Stimulated activated CD8-positive, alpha-beta memory T cell treated with anti-CD3 and anti-CD28 coated beads, Interleukin-12 subunit alpha, Interleukin-12 subunit beta, amount 100 ng/mL, for 4 hours (primary cell): ENCODE results near the gene IRS1.

Experiments used
- DNase-seq: peaks from one replicate; pipeline ENCODE4 v3.0.0-alpha.2; 2020; ENCODE audit warnings: low read depth

The IRS1 gene

GRCh38 chr2:226690461-226691024 is 109.1 kb downstream of the IRS1 start:
- no peak for DNase-seq

- DNase-seq, result no peak
These were observed 111.9 kb downstream of the IRS1 start for GRCh38 chr2:226687641-226688253.

- DNase-seq, result no peak
These were observed 115.1 kb downstream of the IRS1 start for GRCh38 chr2:226684563-226684959.

GRCh38 chr2:226683944-226684562 is 115.6 kb downstream of the IRS1 start:
- DNase-seq, result no peak

- DNase-seq, result no peak
These were observed 116.4 kb downstream of the IRS1 start for GRCh38 chr2:226683196-226683595.
